ENCODE results near the gene MAML2.

GRCh38 chr11:96322775-96323641 lies 20.0 kb downstream of the MAML2 start:
- TF ChIP-seq RAD21 (IDR thresholded peaks at IDR 0.05 in 1 of 2, conservative IDR thresholded peaks at IDR 0.05 in 1 of 2; ENCODE audit: low read depth in 2 of 2, low read length in 2 of 2): no peak
- TF ChIP-seq CREB1 (IDR thresholded peaks at IDR 0.05): no peak
- TF ChIP-seq CTCF (IDR thresholded peaks at IDR 0.05; ENCODE audit: control extremely low read depth in 1 of 3, insufficient read depth in 1 of 3, low read depth in 1 of 3, low read length in 3 of 3): no peak
- no peak for TF ChIP-seq SIN3A (conservative IDR thresholded peaks at IDR 0.05 in 1 of 2, IDR thresholded peaks at IDR 0.05 in 1 of 2; ENCODE audit: low read depth in 1 of 2, low read length in 2 of 2)
- no peak for TF ChIP-seq TCF12 (IDR thresholded peaks at IDR 0.05; ENCODE audit: low read depth, low read length)
